HL-60 (cell line): Measurements from ENCODE around the gene ZNF697.

Experiments
- DNase-seq, 2 experiments: peaks; one replicate each; pipeline ENCODE4 v3.0.0-alpha.2; 2010 to 2020; ENCODE audit warnings: low read depth in 1 of 2, low spot score in 1 of 2
- H3K27ac ChIP-seq: fragments of 250-450 bp; sonication (Bioruptor Pico); replicated peaks from 2 replicates; pipeline ENCODE4 v1.5.1; 2020; ENCODE audit warnings: mild to moderate bottlenecking, moderate library complexity
- H3K27me3 ChIP-seq: fragments of 250-450 bp; sonication (Bioruptor Pico); 2 replicates; pipeline ENCODE4 v1.5.1; 2021; ENCODE audit warnings: mild to moderate bottlenecking, moderate library complexity; ENCODE audit not compliant: insufficient read depth, poor library complexity, severe bottlenecking
- H3K4me3 ChIP-seq: replicated peaks from 2 replicates; pipeline ENCODE4 v1.5.1; 2011; ENCODE audit warnings: mild to moderate bottlenecking, control low read depth, low read length; ENCODE audit not compliant: insufficient read depth
- GABPA ChIP-seq: IDR thresholded peaks from 2 replicates; pipeline ENCODE4 v1.6.1; 2012; ENCODE audit warnings: low read depth
- POLR2AphosphoS5 ChIP-seq: IDR thresholded peaks from 2 replicates; pipeline ENCODE4 v1.6.1; 2012; ENCODE audit warnings: low read depth
- SPI1 ChIP-seq: IDR thresholded peaks from 2 replicates; pipeline ENCODE4 v1.6.1; 2012; ENCODE audit warnings: low read depth, mild to moderate bottlenecking, borderline replicate concordance
- TF ChIP-seq, protein P1 (sequence below): IDR thresholded peaks from one replicate; pipeline ENCODE4 v1.5.1; 2011; ENCODE audit warnings: low read length, control low read depth, inconsistent platforms; ENCODE audit not compliant: insufficient read depth
- TF ChIP-seq, protein P2 (sequence below): IDR thresholded peaks from 2 replicates; pipeline ENCODE4 v1.6.1; 2012; ENCODE audit warnings: low read depth; ENCODE audit not compliant: insufficient replicate concordance

ZNF697 gene

DNA sequence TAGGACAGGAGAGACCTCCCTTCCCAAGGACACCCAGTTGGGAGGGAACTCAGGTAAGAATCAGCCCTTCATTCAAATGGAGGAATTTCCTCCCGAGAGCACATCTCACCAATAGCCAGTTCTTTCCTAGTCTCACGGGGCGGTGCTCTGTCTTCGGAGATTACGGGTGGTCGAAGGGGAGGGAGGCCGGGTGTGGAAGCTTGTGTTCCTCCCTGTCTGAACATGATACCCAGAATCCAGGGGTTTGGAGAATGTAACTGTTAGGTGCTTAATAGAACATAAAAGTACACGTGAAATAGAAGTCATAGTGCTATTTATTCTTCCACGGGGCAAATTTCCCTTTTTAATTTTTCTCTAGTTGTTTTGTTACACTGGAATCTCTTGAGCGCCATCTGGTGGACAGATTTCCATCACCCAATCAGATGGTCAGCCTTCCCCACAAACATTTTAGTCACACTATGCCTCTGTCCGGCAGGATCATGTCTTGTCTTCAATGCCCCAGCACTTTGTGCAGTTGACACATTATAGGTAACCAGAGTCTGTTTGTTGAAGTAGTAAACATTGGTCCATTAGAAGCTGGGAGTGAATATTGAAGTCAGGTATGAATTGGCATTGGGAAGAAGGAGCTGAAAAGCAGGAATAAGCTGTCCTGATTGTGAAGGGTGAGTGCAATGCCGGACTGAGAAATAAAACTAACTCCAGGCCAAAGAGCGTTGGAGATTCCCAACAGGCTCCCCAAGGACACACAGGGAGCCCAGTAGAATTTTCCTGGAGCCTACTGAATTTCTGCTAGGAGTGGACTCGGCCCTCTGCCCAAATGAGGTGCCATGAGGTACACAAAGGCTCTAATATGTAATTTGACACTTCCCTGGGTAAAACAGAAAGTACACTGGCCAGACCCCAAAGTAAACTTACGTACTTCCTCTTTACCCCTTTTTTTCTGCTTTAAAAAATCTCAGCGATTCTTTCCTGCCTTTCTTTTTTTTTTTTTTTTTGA is 27.6 kb upstream of the ZNF697 start:
- Histone ChIP-seq H3K27ac (no peak overlapping the region), H3K4me3 (peak overlapping the region; percentile 10), H3K27me3 (no peaks in the 10 kb centered on the region)
- DNase-seq, result peak; percentile 36 to 74
- TF ChIP-seq POLR2AphosphoS5, result no peak
- TF ChIP-seq, protein P1, sequence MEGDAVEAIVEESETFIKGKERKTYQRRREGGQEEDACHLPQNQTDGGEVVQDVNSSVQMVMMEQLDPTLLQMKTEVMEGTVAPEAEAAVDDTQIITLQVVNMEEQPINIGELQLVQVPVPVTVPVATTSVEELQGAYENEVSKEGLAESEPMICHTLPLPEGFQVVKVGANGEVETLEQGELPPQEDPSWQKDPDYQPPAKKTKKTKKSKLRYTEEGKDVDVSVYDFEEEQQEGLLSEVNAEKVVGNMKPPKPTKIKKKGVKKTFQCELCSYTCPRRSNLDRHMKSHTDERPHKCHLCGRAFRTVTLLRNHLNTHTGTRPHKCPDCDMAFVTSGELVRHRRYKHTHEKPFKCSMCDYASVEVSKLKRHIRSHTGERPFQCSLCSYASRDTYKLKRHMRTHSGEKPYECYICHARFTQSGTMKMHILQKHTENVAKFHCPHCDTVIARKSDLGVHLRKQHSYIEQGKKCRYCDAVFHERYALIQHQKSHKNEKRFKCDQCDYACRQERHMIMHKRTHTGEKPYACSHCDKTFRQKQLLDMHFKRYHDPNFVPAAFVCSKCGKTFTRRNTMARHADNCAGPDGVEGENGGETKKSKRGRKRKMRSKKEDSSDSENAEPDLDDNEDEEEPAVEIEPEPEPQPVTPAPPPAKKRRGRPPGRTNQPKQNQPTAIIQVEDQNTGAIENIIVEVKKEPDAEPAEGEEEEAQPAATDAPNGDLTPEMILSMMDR, result peak; percentile 70
- TF ChIP-seq, protein P2, sequence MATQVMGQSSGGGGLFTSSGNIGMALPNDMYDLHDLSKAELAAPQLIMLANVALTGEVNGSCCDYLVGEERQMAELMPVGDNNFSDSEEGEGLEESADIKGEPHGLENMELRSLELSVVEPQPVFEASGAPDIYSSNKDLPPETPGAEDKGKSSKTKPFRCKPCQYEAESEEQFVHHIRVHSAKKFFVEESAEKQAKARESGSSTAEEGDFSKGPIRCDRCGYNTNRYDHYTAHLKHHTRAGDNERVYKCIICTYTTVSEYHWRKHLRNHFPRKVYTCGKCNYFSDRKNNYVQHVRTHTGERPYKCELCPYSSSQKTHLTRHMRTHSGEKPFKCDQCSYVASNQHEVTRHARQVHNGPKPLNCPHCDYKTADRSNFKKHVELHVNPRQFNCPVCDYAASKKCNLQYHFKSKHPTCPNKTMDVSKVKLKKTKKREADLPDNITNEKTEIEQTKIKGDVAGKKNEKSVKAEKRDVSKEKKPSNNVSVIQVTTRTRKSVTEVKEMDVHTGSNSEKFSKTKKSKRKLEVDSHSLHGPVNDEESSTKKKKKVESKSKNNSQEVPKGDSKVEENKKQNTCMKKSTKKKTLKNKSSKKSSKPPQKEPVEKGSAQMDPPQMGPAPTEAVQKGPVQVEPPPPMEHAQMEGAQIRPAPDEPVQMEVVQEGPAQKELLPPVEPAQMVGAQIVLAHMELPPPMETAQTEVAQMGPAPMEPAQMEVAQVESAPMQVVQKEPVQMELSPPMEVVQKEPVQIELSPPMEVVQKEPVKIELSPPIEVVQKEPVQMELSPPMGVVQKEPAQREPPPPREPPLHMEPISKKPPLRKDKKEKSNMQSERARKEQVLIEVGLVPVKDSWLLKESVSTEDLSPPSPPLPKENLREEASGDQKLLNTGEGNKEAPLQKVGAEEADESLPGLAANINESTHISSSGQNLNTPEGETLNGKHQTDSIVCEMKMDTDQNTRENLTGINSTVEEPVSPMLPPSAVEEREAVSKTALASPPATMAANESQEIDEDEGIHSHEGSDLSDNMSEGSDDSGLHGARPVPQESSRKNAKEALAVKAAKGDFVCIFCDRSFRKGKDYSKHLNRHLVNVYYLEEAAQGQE, result no peak

DNA sequence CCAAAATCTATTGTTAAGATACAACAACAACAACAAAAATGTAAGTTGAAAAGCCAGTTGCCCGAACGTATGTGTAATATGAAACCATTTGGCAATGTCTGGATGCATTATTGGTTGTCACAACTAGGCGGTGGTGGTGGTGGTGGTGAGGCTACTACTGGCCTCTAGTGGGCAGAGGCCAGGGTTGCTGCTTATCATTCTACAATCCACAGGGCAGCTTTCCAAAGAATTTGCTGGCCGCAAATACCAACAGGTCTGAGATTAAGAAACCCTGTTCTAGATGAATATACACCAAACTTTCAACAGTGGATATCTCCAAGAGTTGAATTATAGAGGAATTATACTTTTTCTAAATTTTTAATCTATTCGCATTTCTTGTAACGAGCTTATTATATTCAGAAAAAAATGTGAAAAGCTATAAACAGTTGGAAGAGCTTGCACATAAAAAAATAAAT is 26.8 kb upstream of the ZNF697 start:
- no peak overlapping the region for H3K4me3 ChIP-seq
- TF ChIP-seq GABPA (no peak), POLR2AphosphoS5 (no peak), SPI1 (no peak)
- TF ChIP-seq, protein P1, result no peak
- TF ChIP-seq, protein P2, result no peak
- DNase-seq, result no peak
- H3K27me3 ChIP-seq, result no peaks in the 10 kb centered on the region
- H3K27ac ChIP-seq, result no peak overlapping the region

DNA sequence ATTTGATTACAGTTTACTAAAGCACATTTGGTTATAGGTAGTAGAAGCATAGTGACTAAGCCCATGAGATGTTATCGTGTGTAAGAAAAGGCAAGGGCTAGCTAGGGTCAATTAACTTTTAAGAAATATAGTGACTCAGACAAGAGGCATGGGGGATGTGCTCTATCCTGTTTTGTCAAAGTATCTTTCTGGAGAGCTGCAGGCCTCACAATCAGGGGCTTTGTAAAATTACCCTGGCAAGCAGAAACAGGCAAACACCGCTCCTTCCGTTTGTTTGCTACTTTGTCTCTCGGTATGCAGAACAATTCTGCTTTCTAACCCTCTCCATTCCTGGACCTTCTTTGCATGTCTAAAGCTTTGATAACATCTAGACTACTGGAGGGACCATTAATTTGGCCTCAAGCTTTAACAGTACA is 26.1 kb upstream of the ZNF697 start:
- DNase-seq, result no peak
- H3K27ac ChIP-seq, result no peak overlapping the region
- TF ChIP-seq SPI1 (no peak), POLR2AphosphoS5 (no peak), GABPA (no peak)
- TF ChIP-seq, protein P2, result no peak
- TF ChIP-seq, protein P1, result no peak

More for the DNA sequence above, 26.1 kb upstream of the ZNF697 start:
- Histone ChIP-seq H3K27me3 (no peaks in the 10 kb centered on the region), H3K4me3 (no peak overlapping the region)
